ENCODE data around the gene DACH1. TPM values are rescaled to one million over a fixed set of nuclear protein-coding genes. Genes with fewer than 3 reads are reported as not detected.

Gene DACH1
- 4.0 and 6.7 TPM in 2 replicates for total RNA-seq

DNA sequence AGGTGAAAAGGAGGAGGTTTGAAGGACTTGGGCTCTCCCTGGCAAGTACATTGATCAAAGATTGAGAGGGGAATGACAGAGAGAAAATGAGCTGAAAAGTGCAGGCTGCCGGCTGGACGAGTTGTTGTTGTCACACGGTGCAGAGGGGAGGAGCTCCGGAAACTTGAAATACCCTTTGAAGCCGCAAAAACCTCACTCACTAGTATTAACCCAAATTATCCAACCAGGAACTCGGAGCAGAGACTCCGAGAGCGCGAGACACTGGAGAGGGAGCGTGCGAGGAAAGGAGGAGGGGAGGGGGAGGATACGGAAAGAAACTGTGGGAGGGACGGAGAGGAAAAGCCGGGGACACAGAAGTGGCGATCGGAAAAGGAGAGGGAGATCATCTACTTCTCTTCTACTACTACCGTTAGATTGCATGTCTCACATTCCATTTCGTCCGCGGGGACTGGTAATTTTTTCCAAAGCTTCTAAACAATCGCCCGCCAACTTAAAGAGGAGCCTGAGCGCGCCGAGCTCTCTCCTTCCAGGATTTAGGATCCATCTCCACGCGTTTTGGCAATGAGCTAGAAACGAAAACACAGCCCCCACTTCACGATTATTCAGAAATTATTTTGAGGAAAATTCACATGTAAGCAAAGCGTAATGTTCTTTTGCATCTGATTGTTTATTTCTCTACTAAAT, at the start of gene DACH1:
TSS of gene DACH1 (minus strand) at position 74 of the 684 bp plus-strand sequence.

Measured in endothelial cell of coronary artery (primary cell).